NCI-H146 treated with DMSO at 0.1 percent for 48 hours (cell line): ENCODE results near the gene LTV1.
"Not testable (repeated sequence)": the region's sequence is repeated elsewhere in the genome, so short reads cannot be mapped to it uniquely, and the experiment has no call there.

Experiments
- DNase-seq: peaks from one replicate; lab custom pipeline; 2025; ENCODE audit not compliant: unreplicated experiment; lab: John Stamatoyannopoulos, UW

The LTV1 gene, protein sequence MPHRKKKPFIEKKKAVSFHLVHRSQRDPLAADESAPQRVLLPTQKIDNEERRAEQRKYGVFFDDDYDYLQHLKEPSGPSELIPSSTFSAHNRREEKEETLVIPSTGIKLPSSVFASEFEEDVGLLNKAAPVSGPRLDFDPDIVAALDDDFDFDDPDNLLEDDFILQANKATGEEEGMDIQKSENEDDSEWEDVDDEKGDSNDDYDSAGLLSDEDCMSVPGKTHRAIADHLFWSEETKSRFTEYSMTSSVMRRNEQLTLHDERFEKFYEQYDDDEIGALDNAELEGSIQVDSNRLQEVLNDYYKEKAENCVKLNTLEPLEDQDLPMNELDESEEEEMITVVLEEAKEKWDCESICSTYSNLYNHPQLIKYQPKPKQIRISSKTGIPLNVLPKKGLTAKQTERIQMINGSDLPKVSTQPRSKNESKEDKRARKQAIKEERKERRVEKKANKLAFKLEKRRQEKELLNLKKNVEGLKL

DNA sequence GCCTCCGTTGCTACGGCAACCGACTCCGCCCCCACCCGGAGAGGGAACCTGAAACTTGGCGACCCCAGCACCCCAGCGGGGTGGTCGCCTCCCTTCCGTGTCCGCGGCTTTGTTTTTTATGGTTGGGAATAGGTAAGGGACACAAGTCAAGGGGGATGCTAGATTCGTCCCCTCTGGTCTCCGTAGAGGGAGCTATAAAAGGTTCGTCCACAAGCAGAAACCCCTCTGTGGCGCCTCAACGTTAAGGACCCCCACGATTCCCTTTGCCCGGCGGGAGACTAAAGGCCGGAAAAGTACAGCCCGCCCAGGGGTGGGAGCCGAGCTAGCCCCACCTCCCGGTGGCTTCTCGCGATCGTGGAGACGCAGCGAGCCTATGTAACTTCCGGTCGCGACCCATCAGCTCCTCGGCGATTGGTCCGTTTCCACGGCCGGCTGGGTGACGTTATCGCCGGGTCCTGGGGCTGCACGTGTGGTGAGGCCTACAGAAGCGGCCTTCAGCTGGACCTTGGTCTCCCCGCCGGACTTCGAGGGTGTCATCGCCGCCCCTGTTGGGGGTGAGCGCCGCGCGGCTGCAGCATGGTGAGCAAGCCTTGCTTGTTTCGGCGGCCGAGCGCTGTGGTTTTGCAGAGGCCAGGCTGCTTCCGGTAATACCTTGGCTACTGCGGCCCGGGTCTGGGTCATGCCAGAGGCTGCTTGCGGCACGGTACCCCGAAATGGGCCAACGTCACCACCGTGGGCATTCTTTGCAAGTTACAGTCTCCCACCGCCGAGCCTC is at the start of gene LTV1:
TSS of gene LTV1 (plus strand) at position 437 of the 775 bp plus-strand sequence. CDS start at position 577, 140 bp downstream.
- peak; percentile 98 for DNase-seq

DNA sequence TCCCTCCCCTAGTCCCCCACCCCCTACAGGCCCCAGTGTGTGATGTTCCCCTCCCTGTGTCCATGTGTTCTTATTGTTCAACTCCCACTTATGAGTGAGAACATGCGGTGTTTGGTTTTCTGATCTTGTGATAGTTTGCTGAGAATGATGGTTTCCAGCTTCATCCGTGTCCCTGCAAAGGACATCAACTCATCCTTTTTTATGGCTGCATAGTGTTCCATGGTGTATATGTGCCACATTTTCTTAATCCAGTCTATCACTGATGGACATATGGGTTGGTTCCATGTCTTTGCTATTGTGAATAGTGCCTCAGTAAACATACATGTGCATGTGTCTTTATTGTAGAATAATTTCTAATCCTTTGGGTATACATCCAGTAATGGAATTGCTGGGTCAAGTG is 46.6 kb upstream of the LTV1 start:
- not testable (repeated sequence) for DNase-seq

DNA sequence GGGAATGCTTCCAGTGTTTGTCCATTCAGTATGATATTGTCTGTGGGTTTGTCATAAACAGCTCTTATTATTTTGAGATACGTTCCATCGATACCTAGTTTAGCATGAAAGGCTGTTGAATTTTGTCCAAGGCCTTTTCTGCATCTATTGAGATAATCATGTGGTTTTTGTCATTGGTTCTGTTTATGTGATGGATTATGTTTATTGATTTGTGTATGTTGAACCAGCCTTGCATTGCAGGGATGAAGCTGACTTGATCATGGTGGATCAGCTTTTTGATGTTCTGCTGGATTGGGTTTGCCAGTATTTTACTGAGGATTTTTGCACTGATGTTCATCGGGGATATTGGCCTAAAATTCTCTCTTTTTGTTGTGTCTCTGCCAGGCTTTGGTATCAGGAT is 44.7 kb upstream of the LTV1 start:
- DNase-seq: not testable (repeated sequence)

DNA sequence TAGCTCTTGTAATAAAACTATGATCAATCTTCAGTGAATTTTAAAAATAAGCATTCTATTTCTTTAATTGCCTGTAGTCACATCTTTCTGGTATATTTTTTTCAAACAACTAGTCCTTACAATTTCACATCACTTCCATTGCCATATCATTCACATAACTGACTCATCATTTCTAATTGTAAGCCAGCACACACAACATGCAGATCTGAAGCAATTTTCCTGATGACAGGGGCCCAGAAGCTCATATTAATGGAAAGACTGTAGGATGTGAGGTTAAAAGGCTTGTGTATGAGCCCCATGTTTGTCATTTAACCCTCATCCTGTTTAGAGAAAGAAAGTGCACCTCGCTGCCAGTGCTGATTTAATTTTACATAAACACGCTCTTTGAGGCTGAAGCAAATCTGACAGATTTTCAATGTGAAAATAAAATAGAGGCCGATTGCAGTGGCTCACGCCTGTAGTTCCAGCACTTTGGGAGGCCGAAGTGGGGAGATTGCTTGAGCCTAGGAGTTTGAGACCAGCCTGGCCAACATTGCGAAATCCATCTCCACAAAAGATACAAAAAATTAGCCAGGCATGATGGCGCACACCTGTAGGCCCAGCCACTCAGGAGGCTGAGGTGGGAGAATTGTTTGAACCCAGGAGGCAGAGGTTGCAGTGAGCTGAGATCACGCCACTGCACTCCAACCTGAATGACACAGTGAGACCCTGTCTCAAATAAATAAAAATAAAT is 40.1 kb upstream of the LTV1 start:
- DNase-seq: no peak

DNA sequence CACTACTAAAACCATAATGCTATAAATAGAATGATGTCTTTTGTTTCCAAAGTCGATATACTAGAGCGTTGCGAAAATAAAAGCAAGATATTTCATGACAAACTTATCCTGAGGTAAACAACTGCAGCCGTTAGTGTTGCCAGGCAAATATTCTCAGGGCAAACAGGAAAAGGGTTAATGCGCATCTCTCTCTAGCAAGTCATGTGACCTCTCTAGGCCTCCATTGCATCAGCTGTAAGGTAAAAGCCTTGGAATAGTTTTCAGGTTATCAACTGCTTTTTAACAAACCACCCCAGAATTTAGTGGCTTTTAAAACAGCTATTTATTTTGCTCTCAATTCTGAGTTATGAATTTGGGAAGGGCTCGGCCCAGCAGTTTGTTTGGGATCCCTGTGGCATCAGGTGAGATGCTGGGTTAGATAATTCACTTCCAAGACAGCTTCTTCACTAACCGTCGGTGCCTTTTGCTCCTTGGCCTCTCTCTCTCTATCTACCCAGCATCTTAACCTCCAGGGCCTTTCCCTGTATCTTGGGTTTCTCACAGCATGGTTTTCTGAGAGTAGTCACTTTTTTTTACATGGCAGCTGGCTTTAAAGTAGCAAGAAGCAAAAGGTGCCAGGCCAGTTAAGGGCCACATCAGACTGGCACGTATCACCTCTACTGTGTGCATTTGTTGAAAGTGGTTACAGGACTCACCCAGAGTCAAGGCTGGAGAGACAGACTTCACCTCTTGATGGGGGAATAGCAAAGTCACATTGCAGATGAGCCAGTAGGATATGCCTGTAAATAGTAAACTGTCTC is 39.2 kb upstream of the LTV1 start:
- DNase-seq: no peak

DNA sequence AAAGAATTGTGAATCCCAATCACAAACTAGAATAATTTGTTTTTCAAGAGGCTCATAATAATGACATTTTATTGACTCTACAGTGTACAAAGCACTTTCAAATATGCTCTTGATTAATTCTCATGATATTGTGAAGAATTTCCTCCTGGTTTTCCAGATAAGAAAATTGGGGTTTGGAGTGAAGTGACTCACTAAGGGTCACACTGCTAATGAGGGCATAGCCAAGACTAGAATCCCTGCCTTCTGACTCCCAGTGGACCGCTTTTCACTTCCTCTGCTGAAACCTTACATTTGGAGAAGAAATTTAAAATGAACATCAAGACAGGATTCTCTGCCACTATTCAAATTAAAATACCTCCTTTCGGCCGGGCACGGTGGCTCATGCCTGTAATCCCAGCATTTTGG is 38.3 kb upstream of the LTV1 start:
- no peak for DNase-seq

DNA sequence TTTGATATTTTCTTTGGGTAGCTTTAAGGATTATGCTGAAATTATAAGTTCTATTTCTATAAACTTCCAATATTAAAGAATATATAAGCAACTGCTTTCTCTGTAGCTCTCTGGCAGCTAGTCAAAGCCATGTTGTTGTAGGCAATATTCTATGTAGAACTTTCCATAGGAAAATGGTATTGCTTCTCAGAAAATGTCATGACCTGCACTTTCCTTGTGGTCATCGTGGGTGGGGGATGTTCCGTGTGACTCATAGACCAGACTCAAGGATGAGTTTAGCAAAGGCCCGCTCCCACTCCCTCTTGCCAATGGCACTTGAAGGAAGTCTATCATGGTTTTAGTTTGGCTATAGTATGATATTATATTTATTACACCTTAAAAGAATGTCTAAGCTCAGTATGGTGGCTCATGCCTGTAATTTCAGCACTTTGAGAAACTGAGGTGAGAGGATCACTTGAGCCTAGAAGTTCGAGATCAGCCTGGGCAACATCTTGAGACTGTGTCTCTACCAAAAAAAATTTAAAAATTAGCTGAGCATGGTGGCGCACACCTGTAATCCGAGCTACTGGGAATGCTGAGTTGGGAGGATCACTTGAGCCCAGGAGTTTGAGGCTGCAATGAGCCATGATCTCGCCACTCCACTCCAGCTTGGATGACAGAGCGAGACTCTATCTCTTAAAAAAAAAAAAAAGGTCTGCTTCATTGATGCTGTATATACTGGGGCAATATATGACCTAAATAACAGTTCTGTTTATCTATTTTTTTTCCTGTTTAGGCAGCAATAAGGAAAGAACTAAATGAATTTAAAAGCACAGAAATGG is 36.6 kb upstream of the LTV1 start:
- DNase-seq: no peak

DNA sequence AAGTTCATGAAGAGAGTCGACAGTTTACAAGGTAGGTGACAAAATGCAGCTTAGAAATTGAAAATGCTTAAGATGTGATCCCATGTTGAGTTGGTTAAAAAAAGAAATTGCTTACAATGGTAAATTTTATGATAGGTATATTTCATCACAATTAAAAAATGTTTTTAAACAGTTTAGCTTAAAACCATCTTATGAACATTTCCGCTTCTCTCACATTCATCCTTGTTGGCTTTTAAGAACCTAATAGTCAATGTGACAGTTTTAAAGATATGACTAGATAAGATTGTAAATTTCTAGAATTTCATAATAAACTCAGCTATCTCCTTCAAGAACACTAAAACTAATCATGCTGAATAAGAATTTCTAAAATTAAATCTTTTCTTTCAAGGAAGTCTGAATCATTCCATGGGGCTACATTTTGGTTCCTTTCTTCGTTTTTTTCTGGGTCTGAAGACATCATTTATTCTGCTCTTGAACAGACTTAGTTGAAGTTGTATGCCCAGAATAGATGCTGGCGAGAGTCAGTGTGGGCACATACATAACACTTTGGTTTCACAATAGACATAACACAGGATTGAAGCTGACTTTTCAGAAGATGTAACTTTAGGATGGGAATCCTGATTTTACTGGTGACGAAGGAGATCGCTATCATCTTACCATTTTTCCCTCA is 35.9 kb upstream of the LTV1 start:
- DNase-seq: no peak

DNA sequence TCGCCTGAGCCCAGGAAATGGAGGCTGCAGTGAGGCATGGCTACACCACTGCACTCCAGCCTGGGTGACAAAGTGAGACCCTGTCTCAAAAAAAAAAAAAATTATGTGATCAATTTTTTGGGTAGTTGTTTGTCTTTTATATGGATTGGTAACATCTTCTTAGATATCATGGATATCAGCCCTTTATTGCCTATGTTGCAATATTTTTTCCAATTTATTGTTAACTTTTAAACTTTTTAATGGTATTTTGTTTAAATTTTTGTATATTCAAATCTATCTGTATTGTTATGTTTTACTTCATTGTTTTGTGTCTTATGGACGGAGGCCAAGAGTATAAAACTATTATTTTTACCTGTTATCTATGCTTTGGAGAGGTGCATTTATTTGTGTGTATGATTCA is 32.4 kb upstream of the LTV1 start:
- no peak for DNase-seq

DNA sequence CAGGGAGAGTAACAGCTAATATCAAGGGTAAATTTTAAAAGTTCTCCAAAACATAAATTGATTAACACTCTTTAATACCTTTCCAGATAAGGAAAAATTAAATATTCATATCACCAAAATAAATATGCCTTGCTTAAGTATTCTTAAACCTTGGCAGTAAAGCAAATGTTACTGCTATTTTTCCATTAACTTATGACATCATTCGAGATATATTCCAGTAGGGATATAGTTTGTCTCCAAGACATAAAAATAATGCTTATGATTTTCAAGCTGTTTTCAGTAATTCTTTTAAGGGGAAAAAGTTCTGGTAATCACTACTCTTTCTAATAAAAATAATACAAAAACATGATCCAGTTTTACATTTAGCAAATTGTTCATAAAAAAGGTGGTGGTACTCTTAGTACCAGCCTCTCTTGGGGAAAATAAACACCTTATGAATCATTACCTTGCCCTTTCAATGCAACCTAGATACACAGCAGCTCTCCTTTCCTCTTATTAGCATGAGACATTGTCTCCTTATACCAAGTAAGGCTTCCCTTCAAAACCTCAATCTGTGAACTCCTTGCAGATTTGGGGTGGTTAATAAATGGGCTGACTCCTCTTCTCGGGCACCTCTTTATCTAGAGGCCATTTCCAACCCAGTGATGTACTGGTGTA is 31.5 kb upstream of the LTV1 start:
- DNase-seq: no peak

DNA sequence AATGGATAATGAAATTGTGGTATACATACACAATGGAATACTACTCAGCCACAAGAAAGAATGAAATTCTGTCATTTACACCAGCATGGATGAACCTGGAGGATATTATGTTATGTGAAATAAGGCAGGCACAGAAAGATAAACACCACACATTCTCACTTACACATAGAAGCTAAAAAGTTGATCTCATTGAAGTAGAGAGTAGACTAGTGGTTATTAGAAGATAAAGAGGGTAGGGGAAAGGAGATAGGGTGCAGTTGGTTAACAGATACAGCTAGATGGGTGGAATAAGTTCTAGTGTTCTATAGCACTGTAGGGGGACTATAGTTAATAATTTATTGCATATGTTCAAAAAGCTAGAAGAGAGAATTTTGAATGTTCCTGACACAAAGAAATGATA is 25.5 kb upstream of the LTV1 start:
- DNase-seq: no peak

DNA sequence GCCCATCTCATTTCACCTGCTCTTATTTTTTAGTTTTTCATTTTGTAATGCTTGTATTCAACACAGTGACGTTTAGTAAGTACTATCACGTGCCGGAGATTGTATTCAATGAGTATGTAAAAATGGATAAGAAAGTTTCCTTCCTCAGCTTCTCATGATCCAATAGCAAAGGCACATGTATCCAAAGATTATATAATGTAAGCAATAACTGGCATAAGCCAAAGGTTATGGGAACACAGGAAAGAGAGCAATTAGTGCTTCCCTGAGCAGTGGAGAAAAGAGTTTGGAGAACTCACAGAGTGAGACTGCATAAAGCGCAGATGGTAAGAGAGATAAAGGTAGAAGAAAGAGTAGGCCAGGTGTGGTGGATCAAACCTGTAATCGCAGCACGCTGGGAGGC is 21.8 kb upstream of the LTV1 start:
- no peak for DNase-seq

DNA sequence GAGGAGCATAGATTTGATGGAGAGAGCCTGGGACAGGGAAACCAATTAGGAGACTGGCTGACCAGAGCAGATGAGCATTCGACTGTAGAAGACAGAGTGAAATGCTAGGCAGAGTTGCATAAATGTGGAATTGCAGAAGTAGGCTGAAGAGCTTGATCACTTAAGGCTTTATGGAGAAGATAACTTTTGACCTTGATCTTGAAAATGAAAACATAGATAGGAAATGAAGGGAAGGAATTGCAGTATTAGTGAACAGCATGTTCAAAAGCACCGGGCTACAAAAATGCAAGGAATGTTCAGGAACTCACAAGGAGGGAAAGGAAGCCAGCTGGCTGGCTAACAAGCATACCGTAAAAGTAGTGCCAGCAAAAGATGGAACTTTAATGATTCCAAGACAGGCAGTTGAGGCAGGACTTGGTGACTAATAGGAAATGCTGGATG is 20.5 kb upstream of the LTV1 start:
- no peak for DNase-seq

DNA sequence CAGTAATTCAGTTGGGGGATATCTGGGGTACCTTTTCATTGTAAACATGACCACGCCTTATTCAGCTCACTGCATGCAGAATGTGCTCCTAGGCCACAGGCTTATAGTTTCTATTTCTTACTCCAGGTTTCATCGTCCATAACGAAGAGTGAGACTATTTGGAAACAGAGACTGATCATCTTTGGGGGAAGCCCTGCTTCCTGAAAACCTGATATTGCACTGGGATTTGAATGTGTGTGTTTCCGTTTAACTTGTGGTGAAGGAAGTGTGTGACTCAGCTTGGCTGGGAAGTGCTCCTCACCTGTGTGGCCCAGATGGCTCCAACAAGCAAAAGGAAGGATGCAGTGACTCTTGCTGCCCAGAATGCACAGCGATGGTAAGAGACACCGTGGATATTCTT is 19.6 kb upstream of the LTV1 start:
- no peak for DNase-seq

DNA sequence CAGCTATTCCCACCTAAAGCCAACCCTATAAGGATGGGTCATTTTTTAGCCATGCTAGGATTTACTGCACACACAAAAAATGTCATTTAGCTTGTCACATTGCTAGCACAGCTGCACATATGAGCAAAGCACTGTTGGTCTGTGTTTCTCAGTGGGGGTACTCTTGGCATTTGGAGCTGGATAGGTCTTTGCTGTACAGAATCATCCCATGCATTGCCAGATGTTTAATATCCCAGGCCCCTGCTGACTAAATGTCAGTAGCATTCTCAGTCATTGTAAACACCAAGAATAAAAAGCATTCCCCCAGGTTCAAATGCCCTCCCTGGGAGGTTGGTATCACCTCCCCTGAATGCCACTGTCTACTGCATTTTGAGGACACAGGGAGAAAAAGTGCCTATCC is 14.6 kb upstream of the LTV1 start:
- DNase-seq: no peak

DNA sequence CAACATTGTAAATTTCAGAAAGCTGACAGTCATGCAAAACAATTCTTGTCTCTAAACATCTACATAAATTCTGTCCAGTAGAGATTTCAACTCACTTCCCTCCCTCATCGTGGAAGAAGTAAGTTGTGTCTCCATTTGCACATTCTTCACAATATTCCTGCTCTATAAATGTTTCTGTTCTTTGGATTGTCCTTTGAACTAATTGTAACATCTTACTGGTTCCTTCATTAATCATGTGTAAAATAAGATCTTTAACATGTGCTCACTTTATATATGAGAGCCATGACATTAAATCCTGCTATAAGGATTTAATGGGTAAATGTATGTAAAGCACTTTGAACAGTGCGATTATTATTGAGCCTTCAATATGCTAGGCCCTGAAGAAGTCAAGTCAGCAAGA is 7.0 kb upstream of the LTV1 start:
- DNase-seq: no peak

DNA sequence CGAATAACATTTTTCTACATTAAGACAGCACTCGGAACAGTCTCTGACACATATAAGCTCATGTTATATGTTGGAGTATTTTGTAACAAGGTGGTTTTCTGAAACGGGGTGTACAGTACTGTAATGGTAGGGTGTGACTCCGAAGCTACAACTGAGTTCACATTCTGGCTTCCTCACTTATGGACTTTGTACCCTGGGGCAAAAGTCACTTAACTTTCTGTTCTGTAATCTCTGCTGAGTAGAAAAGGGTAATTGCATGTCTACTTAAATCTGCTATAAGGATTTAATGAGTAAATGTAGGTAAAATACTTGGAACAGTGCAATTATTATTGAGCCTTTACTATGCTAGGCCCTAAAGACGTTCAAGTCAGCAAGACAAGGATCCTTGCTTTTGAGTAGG is 4.7 kb upstream of the LTV1 start:
- DNase-seq: no peak

DNA sequence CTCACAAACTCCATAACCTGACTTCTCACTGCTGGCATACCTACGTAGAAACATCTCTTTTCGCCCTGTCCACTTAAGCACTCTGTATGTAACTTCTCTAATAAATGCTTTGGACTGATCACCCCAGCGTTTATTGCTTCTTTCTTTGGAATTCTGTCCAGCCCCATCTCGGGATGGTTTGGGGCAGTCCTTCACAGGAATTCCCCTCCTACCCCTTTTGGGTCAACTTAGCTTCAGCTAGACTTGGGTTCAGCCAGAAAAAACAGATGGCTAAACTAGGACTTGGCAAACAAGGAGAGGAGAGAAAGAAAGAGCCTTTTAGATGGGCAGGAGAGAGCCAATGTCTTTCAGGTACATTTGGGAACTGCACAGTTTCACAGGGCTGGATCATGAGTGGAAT is 3.9 kb upstream of the LTV1 start:
- DNase-seq: no peak
